HepG2 (cell line): ENCODE data around the gene MEIOB. TPM values are rescaled to one million over a fixed set of nuclear protein-coding genes. Genes with fewer than 3 reads are reported as not detected.

Source experiments
- BRCA1 ChIP-seq: sonication (generic); formaldehyde crosslinking; IDR thresholded peaks from 2 replicates; pipeline ENCODE4 v1.4.0; 2020; ENCODE audit warnings: missing genetic modification reagents
- FOXP1 ChIP-seq, 2 experiments: fragments of 450-650 bp in 1 of 2; IDR thresholded peaks; 2 replicates each; pipeline ENCODE4 v1.6.1; 2017 to 2018; ENCODE audit warnings: antibody characterized with exemption in 1 of 2
- KMT2A ChIP-seq: sonication (generic); formaldehyde crosslinking; IDR thresholded peaks from 2 replicates; pipeline ENCODE4 v1.4.0; 2020; ENCODE audit warnings: missing genetic modification reagents
- MTA1 ChIP-seq: sonication (generic); formaldehyde crosslinking; IDR thresholded peaks from 2 replicates; pipeline ENCODE4 v1.4.0; 2020; ENCODE audit warnings: missing genetic modification reagents, mild to moderate bottlenecking, borderline replicate concordance
- NKX3-1 ChIP-seq: sonication (generic); formaldehyde crosslinking; IDR thresholded peaks from 2 replicates; pipeline ENCODE4 v1.5.0; 2020; ENCODE audit warnings: missing genetic modification reagents
- SAFB2 ChIP-seq: sonication (generic); formaldehyde crosslinking; IDR thresholded peaks from 2 replicates; pipeline ENCODE4 v1.5.1; 2020; ENCODE audit warnings: missing genetic modification reagents, low read depth, mild to moderate bottlenecking, borderline replicate concordance
- SALL2 ChIP-seq: sonication (generic); formaldehyde crosslinking; IDR thresholded peaks from 2 replicates; pipeline ENCODE4 v1.8.1; 2023; ENCODE audit warnings: mild to moderate bottlenecking, missing genetic modification reagents, inconsistent platforms
- SIN3A ChIP-seq: IDR thresholded peaks from 2 replicates; pipeline ENCODE4 v1.6.1; 2011; ENCODE audit warnings: low read depth, mild to moderate bottlenecking, control low read depth, low read length, borderline replicate concordance
- SKIL ChIP-seq: sonication (generic); formaldehyde crosslinking; IDR thresholded peaks from 2 replicates; pipeline ENCODE4 v1.8.0; 2022; ENCODE audit warnings: missing genetic modification reagents, mild to moderate bottlenecking, moderate library complexity, borderline replicate concordance
- SNAI1 ChIP-seq: sonication (generic); formaldehyde crosslinking; IDR thresholded peaks from 2 replicates; pipeline ENCODE4 v1.5.0; 2020; ENCODE audit warnings: mild to moderate bottlenecking, missing genetic modification reagents, borderline replicate concordance
- SSRP1 ChIP-seq: IDR thresholded peaks from 2 replicates; pipeline ENCODE4 v1.6.1; 2016; ENCODE audit warnings: control low read depth
- ZFY ChIP-seq: sonication (generic); formaldehyde crosslinking; IDR thresholded peaks from 2 replicates; pipeline ENCODE4 v1.4.0; 2020; ENCODE audit warnings: missing genetic modification reagents
- ZNF256 ChIP-seq: sonication (generic); formaldehyde crosslinking; conservative IDR thresholded peaks from 2 replicates; pipeline ENCODE4 v1.4.0; 2020; ENCODE audit warnings: missing genetic modification reagents
- ZNF264 ChIP-seq: sonication (generic); formaldehyde crosslinking; IDR thresholded peaks from 2 replicates; pipeline ENCODE4 v1.4.0; 2020; ENCODE audit warnings: missing genetic modification reagents
- ZNF362 ChIP-seq: sonication (generic); formaldehyde crosslinking; IDR thresholded peaks from 2 replicates; pipeline ENCODE4 v1.4.0; 2020; ENCODE audit warnings: missing genetic modification reagents, mild to moderate bottlenecking, borderline replicate concordance
- ZNF451 ChIP-seq: sonication (generic); formaldehyde crosslinking; IDR thresholded peaks from 2 replicates; pipeline ENCODE4 v1.5.0; 2020; ENCODE audit warnings: mild to moderate bottlenecking, missing genetic modification reagents
- ZNF792 ChIP-seq: IDR thresholded peaks from 2 replicates; pipeline ENCODE4 v1.6.1; 2016
- polyA plus RNA-seq, 8 experiments: library from polyadenylated mRNA; depleted of rRNA in 3 of 8; stranded (reverse) in 7 of 8; unstranded in 1 of 8; fragments of >200 nt; fragmentation: Illumina TruSeq in 4 of 8; extraction: Trizol in 4 of 8; gene quantifications; 2 replicates each; pipeline versions ENCODE4 v1.2.1 to v1.2.3, GENCODE V29; 2011 to 2016; ENCODE audit warnings: low read depth in 4 of 8, missing spikeins in 1 of 8, mixed read lengths in 1 of 8; ENCODE audit not compliant: insufficient read depth in 1 of 8
- total RNA-seq, 5 experiments: library from RNA; depleted of rRNA; stranded (reverse); fragments of >200 nt; fragmentation: Illumina TruSeq; extraction: Trizol; gene quantifications; 2 replicates each; pipeline ENCODE4 v1.2.3, GENCODE V29; 2016; ENCODE audit warnings: low read depth in 1 of 5
- TF ChIP-seq, protein P1 (sequence below): sonication (generic); formaldehyde crosslinking; IDR thresholded peaks from 2 replicates; pipeline ENCODE4 v1.9.0; 2021; ENCODE audit warnings: missing genetic modification reagents, borderline replicate concordance
- TF ChIP-seq, protein P2 (sequence below): IDR thresholded peaks from 2 replicates; pipeline ENCODE4 v1.6.1; 2012; ENCODE audit warnings: low read depth, low read length, improper control_type of control experiment

MEIOB gene
- total and polyA plus RNA-seq, 2 of the 13 experiments (the other 11 are each of a cell fraction or from before 2014, with no cell fraction given), result 0.17 TPM; not detected in 1

DNA sequence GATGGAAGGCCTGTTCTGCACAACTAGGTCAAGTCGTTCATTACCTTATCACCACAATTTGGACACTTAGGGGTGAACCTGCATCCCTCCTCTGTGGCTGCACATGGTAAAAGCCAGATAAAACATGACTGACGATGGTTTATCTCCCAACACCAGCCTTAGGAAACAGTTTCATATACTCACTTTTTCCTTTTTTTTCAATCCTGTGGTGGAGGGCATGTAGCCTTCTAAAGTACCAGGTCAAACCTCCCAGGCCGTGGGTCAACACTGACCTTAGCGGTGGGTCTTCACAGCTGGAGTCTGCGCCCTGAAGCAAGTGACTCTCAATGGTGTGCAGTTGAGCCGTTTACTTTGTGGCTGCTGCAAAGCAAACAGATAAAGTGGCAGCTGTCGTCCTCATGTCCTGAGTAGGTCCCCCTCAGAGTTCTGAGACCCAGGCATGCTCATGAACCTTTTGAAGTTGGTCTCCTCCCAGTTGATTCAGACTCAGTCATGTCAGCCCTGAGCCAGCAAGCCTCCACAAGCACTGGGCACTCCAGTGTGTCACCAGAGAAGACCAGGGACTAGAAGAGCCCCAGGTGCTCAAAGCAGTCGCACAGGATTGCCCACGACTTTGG, 39.0 kb downstream of the MEIOB start (continued):
- TF ChIP-seq, protein P1, sequence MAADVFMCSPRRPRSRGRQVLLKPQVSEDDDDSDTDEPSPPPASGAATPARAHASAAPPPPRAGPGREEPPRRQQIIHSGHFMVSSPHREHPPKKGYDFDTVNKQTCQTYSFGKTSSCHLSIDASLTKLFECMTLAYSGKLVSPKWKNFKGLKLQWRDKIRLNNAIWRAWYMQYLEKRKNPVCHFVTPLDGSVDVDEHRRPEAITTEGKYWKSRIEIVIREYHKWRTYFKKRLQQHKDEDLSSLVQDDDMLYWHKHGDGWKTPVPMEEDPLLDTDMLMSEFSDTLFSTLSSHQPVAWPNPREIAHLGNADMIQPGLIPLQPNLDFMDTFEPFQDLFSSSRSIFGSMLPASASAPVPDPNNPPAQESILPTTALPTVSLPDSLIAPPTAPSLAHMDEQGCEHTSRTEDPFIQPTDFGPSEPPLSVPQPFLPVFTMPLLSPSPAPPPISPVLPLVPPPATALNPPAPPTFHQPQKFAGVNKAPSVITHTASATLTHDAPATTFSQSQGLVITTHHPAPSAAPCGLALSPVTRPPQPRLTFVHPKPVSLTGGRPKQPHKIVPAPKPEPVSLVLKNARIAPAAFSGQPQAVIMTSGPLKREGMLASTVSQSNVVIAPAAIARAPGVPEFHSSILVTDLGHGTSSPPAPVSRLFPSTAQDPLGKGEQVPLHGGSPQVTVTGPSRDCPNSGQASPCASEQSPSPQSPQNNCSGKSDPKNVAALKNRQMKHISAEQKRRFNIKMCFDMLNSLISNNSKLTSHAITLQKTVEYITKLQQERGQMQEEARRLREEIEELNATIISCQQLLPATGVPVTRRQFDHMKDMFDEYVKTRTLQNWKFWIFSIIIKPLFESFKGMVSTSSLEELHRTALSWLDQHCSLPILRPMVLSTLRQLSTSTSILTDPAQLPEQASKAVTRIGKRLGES (CRISPR knock-in tag), result 0 out of 2 replicates have a peak, but pooled peaks have one; percentile 81
- peak; percentile 57; the same call in 1 of the 2 replicates for TF ChIP-seq SIN3A
- TF ChIP-seq ZNF264 (CRISPR knock-in tag), result peak; percentile 100
- TF ChIP-seq SALL2, result 0 out of 2 replicates have a peak, but pooled peaks have one; percentile 49
- peak; percentile 42; the same call in 1 of the 2 replicates for TF ChIP-seq SSRP1 (CRISPR knock-in tag)
- TF ChIP-seq ZNF362 (CRISPR knock-in tag), result peak; percentile 63; the same call in 1 of the 2 replicates
- TF ChIP-seq, protein P2, sequence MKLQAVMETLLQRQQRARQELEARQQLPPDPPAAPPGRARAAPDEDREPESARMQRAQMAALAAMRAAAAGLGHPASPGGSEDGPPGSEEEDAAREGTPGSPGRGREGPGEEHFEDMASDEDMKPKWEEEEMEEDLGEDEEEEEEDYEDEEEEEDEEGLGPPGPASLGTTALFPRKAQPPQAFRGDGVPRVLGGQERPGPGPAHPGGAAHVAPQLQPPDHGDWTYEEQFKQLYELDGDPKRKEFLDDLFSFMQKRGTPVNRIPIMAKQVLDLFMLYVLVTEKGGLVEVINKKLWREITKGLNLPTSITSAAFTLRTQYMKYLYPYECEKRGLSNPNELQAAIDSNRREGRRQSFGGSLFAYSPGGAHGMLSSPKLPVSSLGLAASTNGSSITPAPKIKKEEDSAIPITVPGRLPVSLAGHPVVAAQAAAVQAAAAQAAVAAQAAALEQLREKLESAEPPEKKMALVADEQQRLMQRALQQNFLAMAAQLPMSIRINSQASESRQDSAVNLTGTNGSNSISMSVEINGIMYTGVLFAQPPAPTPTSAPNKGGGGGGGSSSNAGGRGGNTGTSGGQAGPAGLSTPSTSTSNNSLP, result 0 out of 2 replicates have a peak, but pooled peaks have one; percentile 12
- TF ChIP-seq KMT2A (CRISPR knock-in tag), result peak; percentile 61; the same call in 1 of the 2 replicates
- 0 out of 2 replicates have a peak, but pooled peaks have one; percentile 60 for TF ChIP-seq ZNF256 (CRISPR knock-in tag)
- TF ChIP-seq SAFB2, result 0 out of 2 replicates have a peak, but pooled peaks have one; percentile 54
- TF ChIP-seq SKIL, result peak; percentile 80
- no peak for TF ChIP-seq FOXP1 (IDR thresholded peaks at IDR 0.05)
- TF ChIP-seq FOXP1 (CRISPR knock-in tag; IDR thresholded peaks at IDR 0.05), result peak; percentile 48
- 0 out of 2 replicates have a peak, but pooled peaks have one; percentile 79 for TF ChIP-seq BRCA1 (CRISPR knock-in tag)
- peak; percentile 86; the same call in 1 of the 2 replicates for TF ChIP-seq NKX3-1
- peak; percentile 90 for TF ChIP-seq ZNF792 (CRISPR knock-in tag)
- TF ChIP-seq SNAI1 (CRISPR knock-in tag), result no peak
- peak; percentile 37; the same call in 1 of the 2 replicates for TF ChIP-seq ZFY (CRISPR knock-in tag)
- TF ChIP-seq MTA1 (CRISPR knock-in tag), result peak; percentile 70; the same call in 1 of the 2 replicates
- TF ChIP-seq ZNF451 (CRISPR knock-in tag), result 0 out of 2 replicates have a peak, but pooled peaks have one; percentile 52
